BJ (cell line): ENCODE measurements around the gene ATP9B. TPM values are rescaled to one million over a fixed set of nuclear protein-coding genes. Genes with fewer than 3 reads are reported as not detected.

Source experiments
- CTCF ChIA-PET: fragments of 350-600 bp; formaldehyde crosslinking; extraction: SDS; loops from one replicate; lab custom pipeline; 2021; ENCODE audit warnings: antibody characterized with exemption, inconsistent platforms; lab: Yijun Ruan, JAX
- POLR2A ChIA-PET: fragments of 300-600 bp; sonication (Branson Sonifier 250); formaldehyde crosslinking; extraction: SDS; loops from one replicate; lab custom pipeline; 2021; ENCODE audit warnings: antibody characterized with exemption; lab: Charles Lee
- DNase-seq: peaks from one replicate; pipeline ENCODE4 v3.0.0-alpha.2; 2011; ENCODE audit warnings: low read depth
- H3K27me3 ChIP-seq: 2 replicates; pipeline ENCODE4 v1.6.0; 2011; ENCODE audit warnings: low read length; ENCODE audit not compliant: control insufficient read depth, insufficient read depth
- H3K36me3 ChIP-seq: 2 replicates; pipeline ENCODE4 v1.5.1; 2011; ENCODE audit warnings: low read length; ENCODE audit not compliant: control insufficient read depth, insufficient read depth
- H3K4me3 ChIP-seq: 2 replicates; pipeline ENCODE4 v1.5.1; 2011; ENCODE audit warnings: low read depth, mild to moderate bottlenecking, control low read depth, low read length
- CTCF ChIP-seq: IDR thresholded peaks from 2 replicates; pipeline ENCODE4 v1.5.1; 2011; ENCODE audit warnings: low read depth, mild to moderate bottlenecking, control low read depth, inconsistent platforms, low read length, moderate library complexity; ENCODE audit not compliant: insufficient read depth
- polyA plus RNA-seq: library from polyadenylated mRNA; depleted of rRNA; stranded (reverse); fragments of >200 nt; gene quantifications from 2 replicates; pipeline ENCODE4 v1.2.3, GENCODE V29; 2011

The ATP9B gene
- polyA plus RNA-seq, 1 experiment: 17.4 TPM

- no peak for TF ChIP-seq CTCF
- Histone ChIP-seq H3K4me3 (no peak overlapping the region), H3K36me3 (no peaks in the 10 kb centered on the region), H3K27me3 (peaks cover 4% of the 10 kb centered on the region; the same call in 1 of the 2 replicates)
- no peak for DNase-seq
- ChIA-PET POLR2A (no interaction called here), CTCF (interaction anchor here (0.9 to 13.9 kb wide), 3 partner anchors 10 to 260 kb away, joined by 3 to 190 read pairs (median 7); no protein-coding TSS in a partner anchor)
Observed at GRCh38 chr18:79383388-79384056, 314.3 kb downstream of the ATP9B start.

GRCh38 chr18:79384151-79384807 lies 315.1 kb downstream of the ATP9B start:
- CTCF ChIA-PET: interaction anchor here (0.9 to 13.9 kb wide), 5 partner anchors 9 to 260 kb away, joined by 3 to 190 read pairs (median 4); no protein-coding TSS in a partner anchor
- TF ChIP-seq CTCF: no peak
- Histone ChIP-seq H3K27me3 (peaks cover 4% of the 10 kb centered on the region; the same call in 1 of the 2 replicates), H3K36me3 (no peaks in the 10 kb centered on the region), H3K4me3 (no peak overlapping the region)
- POLR2A ChIA-PET: no interaction called here
- no peak for DNase-seq

GRCh38 chr18:79384834-79385233 lies 315.6 kb downstream of the ATP9B start:
- no peak for DNase-seq
- CTCF ChIA-PET: interaction anchor here (1.0 to 13.9 kb wide), 4 partner anchors 10 to 259 kb away, joined by 3 to 190 read pairs (median 6); no protein-coding TSS in a partner anchor
- Histone ChIP-seq H3K27me3 (peaks cover 4% of the 10 kb centered on the region), H3K4me3 (no peak overlapping the region), H3K36me3 (no peaks in the 10 kb centered on the region)
- no peak for TF ChIP-seq CTCF
- POLR2A ChIA-PET: no interaction called here

- peaks cover 4% of the 10 kb centered on the region for H3K27me3 ChIP-seq
- no peak overlapping the region for H3K4me3 ChIP-seq
- CTCF ChIA-PET: interaction anchor here (1.0 to 13.9 kb wide), 3 partner anchors 10 to 145 kb away, joined by 3 to 190 read pairs (median 4); no protein-coding TSS in a partner anchor
- no peak for TF ChIP-seq CTCF
- H3K36me3 ChIP-seq: no peaks in the 10 kb centered on the region
- POLR2A ChIA-PET: no interaction called here
- DNase-seq: no peak
Observed at GRCh38 chr18:79385326-79385707, 316.1 kb downstream of the ATP9B start.

- DNase-seq: no peak
- POLR2A ChIA-PET: no interaction called here
- Histone ChIP-seq H3K4me3 (no peak overlapping the region), H3K27me3 (peaks cover 4% of the 10 kb centered on the region), H3K36me3 (no peaks in the 10 kb centered on the region)
- CTCF ChIA-PET: interaction anchor here (1.1 to 13.9 kb wide), 2 partner anchors 144 to 258 kb away, joined by 3 to 190 read pairs; no protein-coding TSS in a partner anchor
- no peak for TF ChIP-seq CTCF
Observed at GRCh38 chr18:79385708-79386341, 316.6 kb downstream of the ATP9B start.
